Measurements from ENCODE around the gene SPON1. TPM values are rescaled to one million over a fixed set of nuclear protein-coding genes. Genes with fewer than 3 reads are reported as not detected.

Gene SPON1
- total RNA-seq, 2 experiments from 2014 or later: 0.08 to 0.36 TPM

GRCh38 chr11:14290422-14290821 is 327.9 kb downstream of the SPON1 start:
- CTCF ChIA-PET: no interaction called here
- POLR2A ChIA-PET: no interaction called here

- POLR2A ChIA-PET: no interaction called here
Measured at GRCh38 chr11:14299921-14300320, 337.4 kb downstream of the SPON1 start.

GRCh38 chr11:14300661-14301304 is 338.3 kb downstream of the SPON1 start:
- POLR2A ChIA-PET: interaction anchor here (0.5 kb wide), 1 partner anchor 19 kb away, joined by 6 read pairs; no protein-coding TSS in a partner anchor
- CTCF ChIA-PET: interaction anchor here (0.6 to 3.1 kb wide), 5 partner anchors 38 to 157 kb away, joined by 3 to 25 read pairs (median 5); no protein-coding TSS in a partner anchor

More at GRCh38 chr11:14299921-14300320, 337.4 kb downstream of the SPON1 start:
- CTCF ChIA-PET: interaction anchor here (1.1 to 3.1 kb wide), 3 partner anchors 113 to 156 kb away, joined by 3 to 25 read pairs (median 14); no protein-coding TSS in a partner anchor

- POLR2A ChIA-PET: interaction anchor here (0.6 kb wide), 1 partner anchor 22 kb away, joined by 4 read pairs; no protein-coding TSS in a partner anchor
Measured at GRCh38 chr11:14304601-14305000, 342.1 kb downstream of the SPON1 start.

GRCh38 chr11:14305649-14306048 is 343.1 kb downstream of the SPON1 start:
- CTCF ChIA-PET: interaction anchor here (0.6 kb wide), 1 partner anchor 198 kb away, joined by 3 read pairs; no protein-coding TSS in a partner anchor
- POLR2A ChIA-PET: no interaction called here

More at GRCh38 chr11:14304601-14305000, 342.1 kb downstream of the SPON1 start:
- CTCF ChIA-PET: interaction anchor here (2.3 kb wide), 1 partner anchor 114 kb away, joined by 8 read pairs; no protein-coding TSS in a partner anchor

- CTCF ChIA-PET: interaction anchor here (0.7 kb wide), 2 partner anchors 594 to 602 kb away, joined by 3 to 4 read pairs; no protein-coding TSS in a partner anchor
Measured at GRCh38 chr11:14306481-14306880, 344.0 kb downstream of the SPON1 start.

GRCh38 chr11:14308114-14308896 is 345.8 kb downstream of the SPON1 start:
- ChIA-PET CTCF (interaction anchor here (0.6 to 0.9 kb wide), 2 partner anchors 64 to 207 kb away, joined by 3 read pairs; no protein-coding TSS in a partner anchor), POLR2A (interaction anchor here (0.5 to 1.4 kb wide), 2 partner anchors 50 to 58 kb away, joined by 4 read pairs; no protein-coding TSS in a partner anchor)

More at GRCh38 chr11:14306481-14306880, 344.0 kb downstream of the SPON1 start:
- POLR2A ChIA-PET: no interaction called here

GRCh38 chr11:14308897-14309387 is 346.4 kb downstream of the SPON1 start:
- ChIA-PET POLR2A (interaction anchor here (1.4 kb wide), 1 partner anchor 49 kb away, joined by 4 read pairs; no protein-coding TSS in a partner anchor), CTCF (interaction anchor here (0.9 kb wide), 1 partner anchor 63 kb away, joined by 3 read pairs; no protein-coding TSS in a partner anchor)

GRCh38 chr11:14309425-14310192 is 347.1 kb downstream of the SPON1 start:
- ChIA-PET POLR2A (no interaction called here), CTCF (interaction anchor here (0.8 kb wide), 1 partner anchor 9 kb away, joined by 3 read pairs; no protein-coding TSS in a partner anchor)

- POLR2A ChIA-PET: no interaction called here
Measured at GRCh38 chr11:14310679-14311078, 348.2 kb downstream of the SPON1 start.

GRCh38 chr11:14312736-14313438 is 350.4 kb downstream of the SPON1 start:
- ChIA-PET CTCF (no interaction called here), POLR2A (interaction anchor here (0.6 kb wide), 1 partner anchor 25 kb away, joined by 7 read pairs; no protein-coding TSS in a partner anchor)

More at GRCh38 chr11:14310679-14311078, 348.2 kb downstream of the SPON1 start:
- CTCF ChIA-PET: no interaction called here

GRCh38 chr11:14314127-14314526 is 351.6 kb downstream of the SPON1 start:
- POLR2A ChIA-PET: no interaction called here
- CTCF ChIA-PET: interaction anchor here (1.2 kb wide), 1 partner anchor 18 kb away, joined by 3 read pairs; no protein-coding TSS in a partner anchor

GRCh38 chr11:14315130-14315529 is 352.6 kb downstream of the SPON1 start:
- CTCF ChIA-PET: interaction anchor here (1.2 kb wide), 1 partner anchor 17 kb away, joined by 3 read pairs; no protein-coding TSS in a partner anchor

More at GRCh38 chr11:14315130-14315529, 352.6 kb downstream of the SPON1 start:
- POLR2A ChIA-PET: no interaction called here

Measured in activated CD8-positive, alpha-beta memory T cell treated with anti-CD3 and anti-CD28 coated beads for 36 hours (primary cell).